ENCODE results near the gene CCNQ.

- TF ChIP-seq CTCF (conservative IDR thresholded peaks at IDR 0.05) (no peak), EZH2 (IDR thresholded peaks at IDR 0.05; ENCODE audit: low read depth) (no peak)
Observed at GRCh38 chrX:153576239-153576870, 22.6 kb downstream of the CCNQ start.
